HEK293 (cell line): Measurements from ENCODE around the gene CALCOCO2.

ENCODE experiments used
- CTCF ChIA-PET: fragments of 350-600 bp; formaldehyde crosslinking; extraction: SDS; loops from one replicate; lab custom pipeline; 2021; ENCODE audit warnings: antibody characterized with exemption; lab: Yijun Ruan, JAX
- POLR2A ChIA-PET: fragments of 300-600 bp; formaldehyde crosslinking; extraction: SDS; loops from one replicate; lab custom pipeline; 2020; ENCODE audit warnings: antibody characterized with exemption, inconsistent platforms; lab: Yijun Ruan, JAX
- H3K27ac ChIP-seq: fragments of 200-500 bp; sonication (Bioruptor generic); 2 replicates; pipeline ENCODE4 v1.5.1; 2014; ENCODE audit warnings: low read depth, low read length, control low read depth, inconsistent platforms; ENCODE audit errors: extremely low read depth
- H3K36me3 ChIP-seq, 2 experiments: fragments of 200-500 bp in 1 of 2; sonication (Bioruptor generic) in 1 of 2; 1 replicate in 1 of 2; 2 replicates in 1 of 2; pipeline ENCODE4 v1.5.1; 2014 to 2017; ENCODE audit warnings: inconsistent platforms in 2 of 2, low read length in 2 of 2; ENCODE audit not compliant: control insufficient read depth in 2 of 2, insufficient read depth in 1 of 2
- H3K4me1 ChIP-seq: fragments of 200-500 bp; sonication (Bioruptor generic); 2 replicates; pipeline ENCODE4 v1.5.1; 2014; ENCODE audit warnings: mild to moderate bottlenecking, low read length, inconsistent platforms; ENCODE audit not compliant: control insufficient read depth, insufficient read depth
- H3K4me3 ChIP-seq: 2 replicates; pipeline ENCODE4 v1.5.1; 2011; ENCODE audit warnings: low read depth, mild to moderate bottlenecking, control low read depth, low read length, moderate library complexity
- H3K9me3 ChIP-seq: fragments of 200-500 bp; sonication (Bioruptor generic); 2 replicates; pipeline ENCODE4 v1.5.1; 2014; ENCODE audit warnings: low read depth, low read length, inconsistent platforms; ENCODE audit not compliant: control insufficient read depth, insufficient read depth
- BCL6B ChIP-seq: fragments of 450-650 bp; formaldehyde crosslinking; IDR thresholded peaks from 2 replicates; pipeline ENCODE4 v1.5.1; 2017; ENCODE audit warnings: missing biosample characterization, missing genetic modification characterization
- GFI1B ChIP-seq: fragments of 450-650 bp; formaldehyde crosslinking; IDR thresholded peaks from 2 replicates; pipeline ENCODE4 v1.5.1; 2016; ENCODE audit warnings: missing biosample characterization, missing genetic modification characterization
- GLIS2 ChIP-seq: fragments of 450-650 bp; formaldehyde crosslinking; IDR thresholded peaks from 2 replicates; pipeline ENCODE4 v1.5.1; 2016; ENCODE audit warnings: missing biosample characterization, missing genetic modification characterization
- HOXA7 ChIP-seq: sonication (generic); formaldehyde crosslinking; IDR thresholded peaks from 2 replicates; pipeline ENCODE4 v1.8.1; 2022; ENCODE audit warnings: missing genetic modification reagents, borderline replicate concordance
- REPIN1 ChIP-seq: fragments of 450-650 bp; formaldehyde crosslinking; IDR thresholded peaks from 2 replicates; pipeline ENCODE4 v1.5.1; 2017; ENCODE audit warnings: missing biosample characterization, missing genetic modification characterization, low read depth
- SCRT2 ChIP-seq: fragments of 450-650 bp; formaldehyde crosslinking; IDR thresholded peaks from 2 replicates; pipeline ENCODE4 v1.5.1; 2016; ENCODE audit warnings: missing biosample characterization, missing genetic modification characterization
- SP3 ChIP-seq: fragments of 450-650 bp; formaldehyde crosslinking; IDR thresholded peaks from 2 replicates; pipeline ENCODE4 v1.5.1; 2016; ENCODE audit warnings: missing biosample characterization, missing genetic modification characterization
- YY2 ChIP-seq: fragments of 450-650 bp; formaldehyde crosslinking; IDR thresholded peaks from 2 replicates; pipeline ENCODE4 v1.5.1; 2016; ENCODE audit warnings: missing biosample characterization, missing genetic modification characterization
- ZBTB17 ChIP-seq: fragments of 450-650 bp; formaldehyde crosslinking; IDR thresholded peaks from 2 replicates; pipeline ENCODE4 v1.5.1; 2016; ENCODE audit warnings: missing biosample characterization, missing genetic modification characterization
- ZBTB48 ChIP-seq: fragments of 450-650 bp; formaldehyde crosslinking; IDR thresholded peaks from 2 replicates; pipeline ENCODE4 v1.5.1; 2016; ENCODE audit warnings: missing biosample characterization, missing genetic modification characterization
- ZFP37 ChIP-seq: fragments of 450-650 bp; formaldehyde crosslinking; IDR thresholded peaks from 2 replicates; pipeline ENCODE4 v1.5.1; 2016; ENCODE audit warnings: missing biosample characterization, missing genetic modification characterization
- ZIC2 ChIP-seq: fragments of 450-650 bp; formaldehyde crosslinking; IDR thresholded peaks from 2 replicates; pipeline ENCODE4 v1.5.1; 2016; ENCODE audit warnings: missing biosample characterization, missing genetic modification characterization
- ZNF157 ChIP-seq: fragments of 450-650 bp; formaldehyde crosslinking; IDR thresholded peaks from 2 replicates; pipeline ENCODE4 v1.5.1; 2016; ENCODE audit warnings: missing biosample characterization, missing genetic modification characterization
- ZNF184 ChIP-seq: fragments of 450-650 bp; IDR thresholded peaks from 2 replicates; pipeline ENCODE4 v1.5.1; 2018; ENCODE audit warnings: missing biosample characterization, mild to moderate bottlenecking, missing genetic modification characterization
- ZNF214 ChIP-seq: fragments of 450-650 bp; formaldehyde crosslinking; IDR thresholded peaks from 2 replicates; pipeline ENCODE4 v1.5.1; 2017; ENCODE audit warnings: missing biosample characterization, mild to moderate bottlenecking, missing genetic modification characterization, borderline replicate concordance
- ZNF280C ChIP-seq: fragments of 450-650 bp; formaldehyde crosslinking; IDR thresholded peaks from 2 replicates; pipeline ENCODE4 v1.5.1; 2016; ENCODE audit warnings: missing biosample characterization, missing genetic modification characterization
- ZNF311 ChIP-seq: fragments of 450-650 bp; formaldehyde crosslinking; IDR thresholded peaks from 2 replicates; pipeline ENCODE4 v1.5.1; 2017; ENCODE audit warnings: missing biosample characterization, missing genetic modification characterization, borderline replicate concordance
- ZNF585B ChIP-seq: fragments of 450-650 bp; formaldehyde crosslinking; IDR thresholded peaks from 2 replicates; pipeline ENCODE4 v1.5.1; 2016; ENCODE audit warnings: missing biosample characterization, missing genetic modification characterization
- ZNF623 ChIP-seq: fragments of 450-650 bp; formaldehyde crosslinking; IDR thresholded peaks from 2 replicates; pipeline ENCODE4 v1.5.1; 2016; ENCODE audit warnings: missing biosample characterization, missing genetic modification characterization
- ZNF654 ChIP-seq: fragments of 450-650 bp; formaldehyde crosslinking; IDR thresholded peaks from 2 replicates; pipeline ENCODE4 v1.5.1; 2016; ENCODE audit warnings: low read depth, missing biosample characterization, missing genetic modification characterization
- ZNF660 ChIP-seq: fragments of 450-650 bp; IDR thresholded peaks from 2 replicates; pipeline ENCODE4 v1.5.1; 2018; ENCODE audit warnings: missing biosample characterization, mild to moderate bottlenecking, missing genetic modification characterization
- ZNF747 ChIP-seq: fragments of 450-650 bp; formaldehyde crosslinking; IDR thresholded peaks from 2 replicates; pipeline ENCODE4 v1.5.1; 2016; ENCODE audit warnings: missing biosample characterization, missing genetic modification characterization
- ZNF791 ChIP-seq: fragments of 450-650 bp; formaldehyde crosslinking; IDR thresholded peaks from 2 replicates; pipeline ENCODE4 v1.5.1; 2016; ENCODE audit warnings: missing biosample characterization, missing genetic modification characterization
- ZNF792 ChIP-seq: fragments of 450-650 bp; formaldehyde crosslinking; IDR thresholded peaks from 2 replicates; pipeline ENCODE4 v1.5.1; 2016; ENCODE audit warnings: missing biosample characterization, missing genetic modification characterization
- ZSCAN30 ChIP-seq: fragments of 450-650 bp; IDR thresholded peaks from 2 replicates; pipeline ENCODE4 v1.5.1; 2018; ENCODE audit warnings: missing biosample characterization, mild to moderate bottlenecking, missing genetic modification characterization, moderate library complexity
- TF ChIP-seq, protein P1 (sequence below): fragments of 450-650 bp; IDR thresholded peaks from 2 replicates; pipeline ENCODE4 v1.5.1; 2018; ENCODE audit warnings: missing biosample characterization, missing genetic modification characterization
- TF ChIP-seq, protein P2 (sequence below): fragments of 450-650 bp; formaldehyde crosslinking; IDR thresholded peaks from 2 replicates; pipeline ENCODE4; 2016; ENCODE audit warnings: missing biosample characterization, missing genetic modification characterization
- TF ChIP-seq, protein P3 (sequence below): fragments of 450-650 bp; formaldehyde crosslinking; conservative IDR thresholded peaks from 2 replicates; pipeline ENCODE4 v1.5.1; 2016; ENCODE audit warnings: low read depth, missing biosample characterization, missing genetic modification characterization

The CALCOCO2 gene

DNA sequence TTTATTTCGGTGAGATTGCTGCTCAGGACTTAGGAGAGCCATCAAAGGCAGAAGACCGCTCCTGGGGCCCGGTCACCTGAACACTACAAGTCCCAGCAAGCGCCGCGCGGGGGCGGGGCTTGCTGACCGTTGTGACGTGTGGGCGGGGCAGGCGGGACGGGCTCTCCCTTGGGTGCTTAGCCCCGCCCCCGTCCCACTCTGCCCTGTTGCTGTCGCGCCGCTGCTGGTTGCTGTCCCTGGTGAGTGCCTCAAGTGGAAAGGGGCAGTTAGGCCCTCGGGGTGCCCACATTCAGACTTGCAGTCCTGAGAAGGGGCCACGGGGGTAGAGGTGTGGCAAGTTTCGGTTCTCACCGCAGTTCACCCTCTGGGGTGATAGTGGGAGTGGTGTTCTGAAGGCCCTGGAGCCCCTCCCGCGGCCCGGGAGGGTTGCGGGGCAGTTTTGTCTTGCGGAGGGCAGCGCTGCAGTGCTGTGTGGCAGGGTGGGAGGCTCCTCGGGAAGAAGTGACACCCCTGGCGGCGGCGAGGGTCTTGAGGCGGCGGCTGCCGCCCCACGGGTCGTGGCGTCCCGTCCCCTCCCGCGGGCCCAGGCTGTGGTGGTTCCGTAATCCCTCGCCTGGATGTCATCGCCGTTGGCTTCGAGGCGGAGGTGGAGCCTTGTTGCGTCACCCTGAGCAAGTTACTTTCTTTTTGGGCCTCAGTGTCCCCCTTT lies at the start of gene CALCOCO2 (continued):
- TF ChIP-seq, protein P1, sequence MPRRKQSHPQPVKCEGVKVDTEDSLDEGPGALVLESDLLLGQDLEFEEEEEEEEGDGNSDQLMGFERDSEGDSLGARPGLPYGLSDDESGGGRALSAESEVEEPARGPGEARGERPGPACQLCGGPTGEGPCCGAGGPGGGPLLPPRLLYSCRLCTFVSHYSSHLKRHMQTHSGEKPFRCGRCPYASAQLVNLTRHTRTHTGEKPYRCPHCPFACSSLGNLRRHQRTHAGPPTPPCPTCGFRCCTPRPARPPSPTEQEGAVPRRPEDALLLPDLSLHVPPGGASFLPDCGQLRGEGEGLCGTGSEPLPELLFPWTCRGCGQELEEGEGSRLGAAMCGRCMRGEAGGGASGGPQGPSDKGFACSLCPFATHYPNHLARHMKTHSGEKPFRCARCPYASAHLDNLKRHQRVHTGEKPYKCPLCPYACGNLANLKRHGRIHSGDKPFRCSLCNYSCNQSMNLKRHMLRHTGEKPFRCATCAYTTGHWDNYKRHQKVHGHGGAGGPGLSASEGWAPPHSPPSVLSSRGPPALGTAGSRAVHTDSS (tag by site-specific recombination), result no peak
- TF ChIP-seq HOXA7 (CRISPR knock-in tag), result no peak
- TF ChIP-seq GLIS2 (tag by site-specific recombination), result peak; percentile 87
- TF ChIP-seq ZNF214 (tag by site-specific recombination), result no peak
- no peak for TF ChIP-seq ZNF747 (tag by site-specific recombination)
- no peak for TF ChIP-seq ZNF623 (tag by site-specific recombination)
- TF ChIP-seq, protein P2, sequence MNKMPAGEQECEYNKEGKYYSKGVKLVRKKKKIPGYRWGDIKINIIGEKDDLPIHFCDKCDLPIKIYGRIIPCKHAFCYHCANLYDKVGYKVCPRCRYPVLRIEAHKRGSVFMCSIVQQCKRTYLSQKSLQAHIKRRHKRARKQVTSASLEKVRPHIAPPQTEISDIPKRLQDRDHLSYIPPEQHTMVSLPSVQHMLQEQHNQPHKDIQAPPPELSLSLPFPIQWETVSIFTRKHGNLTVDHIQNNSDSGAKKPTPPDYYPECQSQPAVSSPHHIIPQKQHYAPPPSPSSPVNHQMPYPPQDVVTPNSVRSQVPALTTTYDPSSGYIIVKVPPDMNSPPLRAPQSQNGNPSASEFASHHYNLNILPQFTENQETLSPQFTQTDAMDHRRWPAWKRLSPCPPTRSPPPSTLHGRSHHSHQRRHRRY (tag by site-specific recombination), result no peak
- TF ChIP-seq ZNF585B, result no peak
- TF ChIP-seq ZNF791 (tag by site-specific recombination), result no peak
- TF ChIP-seq ZBTB48 (tag by site-specific recombination), result peak; percentile 81
- TF ChIP-seq SP3 (tag by site-specific recombination), result peak; percentile 100
- TF ChIP-seq SCRT2 (tag by site-specific recombination), result peak; percentile 100
- peak; percentile 25; the same call in 1 of the 2 replicates for TF ChIP-seq ZNF660 (tag by site-specific recombination)
- no peak for TF ChIP-seq ZNF280C (tag by site-specific recombination)
- TF ChIP-seq ZBTB17, result peak; percentile 78
- peak; percentile 78 for TF ChIP-seq ZIC2 (tag by site-specific recombination)

- ChIA-PET CTCF (interaction anchor here (0.6 to 14.1 kb wide), 13 partner anchors 9 to 945 kb away, joined by 3 to 299 read pairs (median 6); partner anchors contain the start of genes HOXB13, PRAC1 and PRAC2), POLR2A (no interaction called here)
- no peak overlapping the region for H3K27ac ChIP-seq
- H3K4me3 ChIP-seq, result no peak overlapping the region
- H3K4me1 ChIP-seq, result no peaks in the 10 kb centered on the region
- no peaks in the 10 kb centered on the region for H3K9me3 ChIP-seq
- H3K36me3 ChIP-seq, result no peaks in the 10 kb centered on the region
- TF ChIP-seq REPIN1 (tag by site-specific recombination) (no peak), BCL6B (tag by site-specific recombination) (no peak), ZNF654 (tag by site-specific recombination) (no peak), YY2 (tag by site-specific recombination) (no peak), ZNF311 (no peak), ZNF157 (tag by site-specific recombination) (no peak), ZNF184 (no peak), ZNF792 (tag by site-specific recombination) (no peak), GFI1B (tag by site-specific recombination) (no peak), ZSCAN30 (no peak), ZFP37 (tag by site-specific recombination) (no peak)
- TF ChIP-seq, protein P3, sequence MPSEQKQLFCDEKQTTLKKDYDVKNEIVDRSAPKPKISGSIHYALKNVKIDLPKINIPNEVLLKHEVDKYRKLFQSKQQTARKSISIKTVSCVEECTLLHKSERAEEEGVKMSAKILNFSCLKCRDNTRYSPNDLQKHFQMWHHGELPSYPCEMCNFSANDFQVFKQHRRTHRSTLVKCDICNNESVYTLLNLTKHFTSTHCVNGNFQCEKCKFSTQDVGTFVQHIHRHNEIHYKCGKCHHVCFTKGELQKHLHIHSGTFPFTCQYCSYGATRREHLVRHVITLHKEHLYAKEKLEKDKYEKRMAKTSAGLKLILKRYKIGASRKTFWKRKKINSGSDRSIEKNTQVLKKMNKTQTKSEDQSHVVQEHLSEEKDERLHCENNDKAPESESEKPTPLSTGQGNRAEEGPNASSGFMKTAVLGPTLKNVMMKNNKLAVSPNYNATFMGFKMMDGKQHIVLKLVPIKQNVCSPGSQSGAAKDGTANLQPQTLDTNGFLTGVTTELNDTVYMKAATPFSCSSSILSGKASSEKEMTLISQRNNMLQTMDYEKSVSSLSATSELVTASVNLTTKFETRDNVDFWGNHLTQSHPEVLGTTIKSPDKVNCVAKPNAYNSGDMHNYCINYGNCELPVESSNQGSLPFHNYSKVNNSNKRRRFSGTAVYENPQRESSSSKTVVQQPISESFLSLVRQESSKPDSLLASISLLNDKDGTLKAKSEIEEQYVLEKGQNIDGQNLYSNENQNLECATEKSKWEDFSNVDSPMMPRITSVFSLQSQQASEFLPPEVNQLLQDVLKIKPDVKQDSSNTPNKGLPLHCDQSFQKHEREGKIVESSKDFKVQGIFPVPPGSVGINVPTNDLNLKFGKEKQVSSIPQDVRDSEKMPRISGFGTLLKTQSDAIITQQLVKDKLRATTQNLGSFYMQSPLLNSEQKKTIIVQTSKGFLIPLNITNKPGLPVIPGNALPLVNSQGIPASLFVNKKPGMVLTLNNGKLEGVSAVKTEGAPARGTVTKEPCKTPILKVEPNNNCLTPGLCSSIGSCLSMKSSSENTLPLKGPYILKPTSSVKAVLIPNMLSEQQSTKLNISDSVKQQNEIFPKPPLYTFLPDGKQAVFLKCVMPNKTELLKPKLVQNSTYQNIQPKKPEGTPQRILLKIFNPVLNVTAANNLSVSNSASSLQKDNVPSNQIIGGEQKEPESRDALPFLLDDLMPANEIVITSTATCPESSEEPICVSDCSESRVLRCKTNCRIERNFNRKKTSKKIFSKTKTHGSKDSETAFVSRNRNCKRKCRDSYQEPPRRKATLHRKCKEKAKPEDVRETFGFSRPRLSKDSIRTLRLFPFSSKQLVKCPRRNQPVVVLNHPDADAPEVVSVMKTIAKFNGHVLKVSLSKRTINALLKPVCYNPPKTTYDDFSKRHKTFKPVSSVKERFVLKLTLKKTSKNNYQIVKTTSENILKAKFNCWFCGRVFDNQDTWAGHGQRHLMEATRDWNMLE, result no peak
These were observed 43.0 kb upstream of the CALCOCO2 start for GRCh38 chr17:48787828-48788227.
